ENCODE data around the gene FADS3.

The FADS3 gene

GRCh38 chr11:61833471-61833870 lies 57.9 kb downstream of the FADS3 start:
- peak; percentile 56 for DNase-seq

- no peak for DNase-seq
Measured at GRCh38 chr11:61832754-61833153, 58.6 kb downstream of the FADS3 start.

- no peak for DNase-seq
Measured at GRCh38 chr11:61832207-61832606, 59.1 kb downstream of the FADS3 start.

GRCh38 chr11:61830237-61831105 lies 60.9 kb downstream of the FADS3 start:
- DNase-seq: no peak

GRCh38 chr11:61829806-61830205 lies 61.5 kb downstream of the FADS3 start:
- DNase-seq: no peak

GRCh38 chr11:61828629-61829407 lies 62.5 kb downstream of the FADS3 start:
- DNase-seq: peak; percentile 72

GRCh38 chr11:61828379-61828628 lies 63.0 kb downstream of the FADS3 start:
- no peak for DNase-seq

- peak; percentile 98 for DNase-seq
Measured at GRCh38 chr11:61827571-61828378, 63.6 kb downstream of the FADS3 start, which contains the start of gene FADS2. FADS2 (plus strand) TSS chr11:61828300; CDS start chr11:61828391, 91 bp downstream.

GRCh38 chr11:61826930-61827570 lies 64.3 kb downstream of the FADS3 start:
- no peak for DNase-seq
